Kidney epithelial cell (primary cell): ENCODE measurements around the gene CAMK2D. TPM values are rescaled to one million over a fixed set of nuclear protein-coding genes. Genes with fewer than 3 reads are reported as not detected.

Source experiments
- DNase-seq: peaks from one replicate; pipeline ENCODE4 v3.0.0-alpha.2; 2010; ENCODE audit warnings: low read depth
- H3K27me3 ChIP-seq: 2 replicates; pipeline ENCODE4 v1.6.0; 2011; ENCODE audit warnings: low read length; ENCODE audit not compliant: control insufficient read depth, insufficient read depth
- H3K36me3 ChIP-seq: 2 replicates; pipeline ENCODE4 v1.5.1; 2011; ENCODE audit warnings: low read length; ENCODE audit not compliant: control insufficient read depth, insufficient read depth
- H3K4me3 ChIP-seq: 2 replicates; pipeline ENCODE4 v1.5.1; 2011; ENCODE audit warnings: low read depth, mild to moderate bottlenecking, control low read depth, low read length
- total RNA-seq: library from RNA; depleted of rRNA; stranded (reverse); fragments of >200 nt; gene quantifications from 2 replicates; pipeline ENCODE4 v1.2.3, GENCODE V29; 2015
- TF ChIP-seq, protein P1 (sequence below): IDR thresholded peaks from 2 replicates; pipeline ENCODE4 v1.5.1; 2011; ENCODE audit warnings: mild to moderate bottlenecking, moderate library complexity, low read length, control low read depth, inconsistent platforms; ENCODE audit not compliant: insufficient read depth, poor library complexity, severe bottlenecking

CAMK2D gene
- total RNA-seq, 1 donor from 2014 or later = 36.2 TPM

DNA sequence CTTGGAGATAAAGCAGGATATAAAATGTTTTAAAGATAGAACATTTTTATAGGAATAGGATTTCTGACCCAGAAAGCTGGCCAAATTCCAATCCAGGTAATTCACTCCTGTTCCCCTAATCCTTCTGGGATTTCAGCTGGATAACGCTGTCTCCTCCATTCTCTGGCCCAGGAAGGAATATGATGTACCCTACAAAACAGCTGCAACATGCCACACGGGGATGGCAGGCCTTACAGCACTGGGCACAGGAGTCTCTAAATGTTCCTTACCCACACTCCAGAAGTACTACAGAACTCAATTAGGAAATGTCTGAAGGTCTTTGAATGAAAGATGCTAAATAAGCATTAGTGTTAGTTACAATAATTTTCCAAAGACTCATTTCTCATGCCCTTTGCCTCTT lies 15.8 kb downstream of the CAMK2D start:
- Histone ChIP-seq H3K4me3 (no peak overlapping the region), H3K36me3 (no peaks in the 10 kb centered on the region), H3K27me3 (no peaks in the 10 kb centered on the region)
- DNase-seq = no peak
- TF ChIP-seq, protein P1, sequence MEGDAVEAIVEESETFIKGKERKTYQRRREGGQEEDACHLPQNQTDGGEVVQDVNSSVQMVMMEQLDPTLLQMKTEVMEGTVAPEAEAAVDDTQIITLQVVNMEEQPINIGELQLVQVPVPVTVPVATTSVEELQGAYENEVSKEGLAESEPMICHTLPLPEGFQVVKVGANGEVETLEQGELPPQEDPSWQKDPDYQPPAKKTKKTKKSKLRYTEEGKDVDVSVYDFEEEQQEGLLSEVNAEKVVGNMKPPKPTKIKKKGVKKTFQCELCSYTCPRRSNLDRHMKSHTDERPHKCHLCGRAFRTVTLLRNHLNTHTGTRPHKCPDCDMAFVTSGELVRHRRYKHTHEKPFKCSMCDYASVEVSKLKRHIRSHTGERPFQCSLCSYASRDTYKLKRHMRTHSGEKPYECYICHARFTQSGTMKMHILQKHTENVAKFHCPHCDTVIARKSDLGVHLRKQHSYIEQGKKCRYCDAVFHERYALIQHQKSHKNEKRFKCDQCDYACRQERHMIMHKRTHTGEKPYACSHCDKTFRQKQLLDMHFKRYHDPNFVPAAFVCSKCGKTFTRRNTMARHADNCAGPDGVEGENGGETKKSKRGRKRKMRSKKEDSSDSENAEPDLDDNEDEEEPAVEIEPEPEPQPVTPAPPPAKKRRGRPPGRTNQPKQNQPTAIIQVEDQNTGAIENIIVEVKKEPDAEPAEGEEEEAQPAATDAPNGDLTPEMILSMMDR = no peak

DNA sequence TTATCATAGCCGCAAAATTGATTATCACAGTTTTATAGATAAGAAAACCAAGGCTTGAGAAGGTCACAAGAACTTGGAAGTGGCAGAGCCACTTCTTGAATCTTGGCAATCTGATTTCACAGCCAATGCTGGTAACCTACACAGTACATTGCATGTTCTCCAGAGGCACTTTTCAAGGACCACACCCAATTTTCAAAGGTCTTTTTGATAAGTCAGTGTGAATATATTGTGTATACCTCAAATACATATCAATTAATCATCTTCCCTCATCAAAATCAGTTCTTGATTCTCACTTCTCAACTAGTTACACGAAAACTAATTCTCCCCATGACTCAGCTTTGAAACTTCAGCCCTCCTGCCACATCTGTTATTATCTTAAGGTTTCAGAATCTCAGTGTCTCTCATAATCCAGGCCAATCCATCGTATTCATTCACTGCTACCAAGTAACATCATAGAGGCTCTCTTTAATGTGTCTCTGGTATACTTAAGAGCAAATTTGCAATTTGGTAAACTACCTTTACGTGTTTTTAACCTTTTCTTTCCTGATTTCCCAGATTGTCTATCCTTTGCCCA lies 16.8 kb downstream of the CAMK2D start:
- Histone ChIP-seq H3K27me3 (no peaks in the 10 kb centered on the region), H3K36me3 (no peaks in the 10 kb centered on the region), H3K4me3 (no peak overlapping the region)
- TF ChIP-seq, protein P1 = no peak
- DNase-seq = no peak

DNA sequence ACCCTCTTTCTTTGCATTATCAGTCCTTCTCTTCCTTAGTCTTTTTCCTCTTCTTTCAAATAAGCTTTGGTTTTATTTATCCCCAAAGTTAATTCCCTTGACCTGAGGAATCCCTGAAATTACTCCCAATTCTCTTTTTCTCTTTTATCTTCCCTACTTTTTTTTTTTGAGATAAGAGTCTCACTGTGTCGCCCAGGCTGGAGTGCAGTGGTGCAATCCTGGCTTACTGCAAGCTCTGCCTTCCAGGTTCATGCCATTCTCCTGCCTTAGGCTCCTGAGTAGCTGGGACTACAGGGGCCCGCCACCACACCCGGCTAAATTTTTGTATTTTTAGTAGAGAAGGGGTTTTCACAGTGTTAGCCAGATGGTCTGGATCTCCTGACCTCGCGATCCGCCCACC lies 17.8 kb downstream of the CAMK2D start:
- DNase-seq = no peak
- Histone ChIP-seq H3K27me3 (no peaks in the 10 kb centered on the region), H3K4me3 (no peak overlapping the region), H3K36me3 (no peaks in the 10 kb centered on the region)
- TF ChIP-seq, protein P1 = no peak

DNA sequence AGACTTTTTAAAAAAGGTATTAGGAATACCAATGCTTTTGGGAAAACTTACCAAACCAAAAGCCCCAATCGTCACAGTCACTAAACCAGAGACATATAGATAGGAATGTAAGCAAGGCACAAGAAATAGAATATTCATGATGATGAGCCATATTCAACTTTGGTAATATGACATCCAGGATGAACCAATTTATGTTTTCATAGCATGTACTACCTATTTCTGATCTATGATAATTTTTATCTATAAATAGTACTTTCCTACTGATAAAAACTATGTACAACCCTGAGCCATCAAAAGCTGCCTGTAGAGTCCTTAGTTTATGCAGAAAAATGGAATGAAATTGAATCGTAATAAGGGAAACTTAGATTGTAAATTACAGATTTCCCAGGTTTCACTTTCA lies 18.9 kb downstream of the CAMK2D start:
- no peak overlapping the region for H3K4me3 ChIP-seq
- TF ChIP-seq, protein P1 = no peak
- DNase-seq = no peak
- H3K36me3 ChIP-seq = no peaks in the 10 kb centered on the region
- no peaks in the 10 kb centered on the region for H3K27me3 ChIP-seq

DNA sequence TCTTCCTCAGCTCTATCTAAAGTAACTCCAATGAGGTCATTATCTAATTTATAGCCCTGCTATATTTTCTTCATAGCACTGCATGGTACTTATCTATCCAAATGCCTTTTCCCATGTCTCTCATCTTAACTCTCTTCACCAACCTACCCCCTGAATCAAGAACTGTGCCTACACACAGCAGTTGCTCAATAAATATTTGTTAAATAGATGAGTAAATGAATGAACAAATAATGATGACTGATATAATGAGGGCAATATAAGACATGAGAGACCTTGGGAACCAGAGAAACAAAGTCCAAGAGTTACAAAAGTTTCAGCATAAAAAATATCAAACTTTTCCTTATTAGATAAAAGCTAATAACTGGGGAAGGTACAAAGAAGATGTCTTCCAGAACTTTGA lies 19.6 kb downstream of the CAMK2D start:
- TF ChIP-seq, protein P1 = no peak
- Histone ChIP-seq H3K4me3 (no peak overlapping the region), H3K27me3 (no peaks in the 10 kb centered on the region), H3K36me3 (no peaks in the 10 kb centered on the region)
- DNase-seq = no peak

DNA sequence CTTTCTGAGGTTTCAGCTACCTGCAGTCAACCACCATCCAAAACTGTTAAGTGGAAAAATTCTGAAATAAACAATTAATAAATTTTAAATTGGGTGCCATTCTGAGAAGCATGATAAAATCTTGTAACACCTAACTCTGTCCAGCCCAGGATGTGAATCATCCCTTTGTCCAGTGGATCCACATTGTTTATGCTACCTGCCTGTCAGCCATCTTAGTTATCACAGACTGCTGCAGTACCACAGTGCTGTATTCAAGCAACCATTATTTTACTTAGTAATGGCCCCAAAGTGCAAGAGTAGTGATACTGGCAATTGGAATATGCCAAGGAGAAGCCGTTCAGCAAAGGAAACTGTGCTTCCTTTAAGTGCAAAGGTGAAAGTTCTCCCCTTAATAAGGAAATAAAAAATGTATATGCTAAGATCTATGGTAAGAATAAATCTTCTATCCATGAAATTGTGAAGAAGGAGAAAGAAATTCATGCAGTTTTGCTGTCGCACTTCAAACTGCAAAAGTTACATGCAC lies 20.6 kb downstream of the CAMK2D start:
- no peaks in the 10 kb centered on the region for H3K27me3 ChIP-seq
- no peak for DNase-seq
- TF ChIP-seq, protein P1 = no peak

More for the DNA sequence above, 20.6 kb downstream of the CAMK2D start:
- Histone ChIP-seq H3K36me3 (no peaks in the 10 kb centered on the region), H3K4me3 (no peak overlapping the region)
